SU-DHL-6 (cell line): ENCODE results near the gene SNX25.

Experiments
- H2AFZ ChIP-seq: fragments of 200-600 bp; sonication (generic); 2 replicates; pipeline ENCODE4 v1.6.1; 2014; ENCODE audit warnings: low read depth, mild to moderate bottlenecking, moderate library complexity, mixed read lengths, antibody characterized with exemption, low read length; ENCODE audit not compliant: severe bottlenecking
- H3F3A ChIP-seq: fragments of 200-600 bp; shearing (Covaris generic); 2 replicates; pipeline ENCODE4 v1.6.0; 2016; ENCODE audit warnings: antibody characterized with exemption, mild to moderate bottlenecking; ENCODE audit not compliant: insufficient read depth
- H3K27ac ChIP-seq: fragments of 200-600 bp; sonication (generic); 2 replicates; pipeline ENCODE4 v1.5.1; 2016; ENCODE audit warnings: low read depth, mild to moderate bottlenecking, low read length, moderate library complexity, mixed read lengths
- H3K27me3 ChIP-seq: fragments of 200-600 bp; sonication (generic), shearing (Covaris generic); 2 replicates; pipeline ENCODE4 v1.6.0; 2014; ENCODE audit warnings: mild to moderate bottlenecking, low read length
- H3K36me3 ChIP-seq: fragments of 200-600 bp; sonication (generic); 2 replicates; pipeline ENCODE4 v1.6.1; 2014; ENCODE audit warnings: mild to moderate bottlenecking, low read length, mixed read lengths
- H3K4me2 ChIP-seq: fragments of 300-600, 200-600 bp; shearing (Covaris generic), sonication (generic); 2 replicates; pipeline ENCODE4 v1.6.0; 2014; ENCODE audit warnings: low read length, low read depth, mild to moderate bottlenecking; ENCODE audit not compliant: poor library complexity, severe bottlenecking
- H3K4me3 ChIP-seq: fragments of 200-600 bp; sonication (generic); 2 replicates; pipeline ENCODE4 v1.5.1; 2014; ENCODE audit warnings: antibody characterized with exemption, low read length, mild to moderate bottlenecking, mixed read lengths; ENCODE audit not compliant: insufficient read depth, poor library complexity, severe bottlenecking
- H3K79me2 ChIP-seq: fragments of 200-600 bp; sonication (generic); 2 replicates; pipeline ENCODE4 v1.6.1; 2014; ENCODE audit warnings: mild to moderate bottlenecking, low read length, moderate library complexity; ENCODE audit not compliant: insufficient read depth
- H3K9ac ChIP-seq: fragments of 200-600 bp; sonication (generic); 2 replicates; pipeline ENCODE4 v1.7.0; 2014; ENCODE audit warnings: mild to moderate bottlenecking, low read length
- H3K9me2 ChIP-seq: fragments of 200-600 bp; sonication (generic); replicated peaks from 2 replicates; pipeline ENCODE4 v1.6.1; 2014; ENCODE audit warnings: low read length; ENCODE audit not compliant: insufficient read depth
- H3K9me3 ChIP-seq: fragments of 200-600 bp; sonication (generic); 2 replicates; pipeline ENCODE4 v1.6.1; 2014; ENCODE audit warnings: low read length, mixed read lengths; ENCODE audit not compliant: insufficient read depth
- H4K20me1 ChIP-seq: fragments of 200-600 bp; sonication (generic); 2 replicates; pipeline ENCODE4 v1.6.1; 2014; ENCODE audit warnings: low read depth, mild to moderate bottlenecking, antibody characterized with exemption, low read length, moderate library complexity, mixed read lengths
- CTCF ChIP-seq: fragments of 200-600 bp; sonication (generic); IDR thresholded peaks from one replicate; pipeline ENCODE4 v1.5.1; 2017; ENCODE audit warnings: antibody characterized with exemption, mild to moderate bottlenecking, low read length, moderate library complexity; ENCODE audit not compliant: insufficient read depth, poor library complexity, severe bottlenecking
- EZH2phosphoT487 ChIP-seq: fragments of 200-600 bp; sonication (generic), shearing (Covaris generic); conservative IDR thresholded peaks from 2 replicates; pipeline ENCODE4 v1.6.1; 2018; ENCODE audit warnings: mild to moderate bottlenecking, antibody characterized with exemption, low read length, moderate library complexity, mixed read lengths

SNX25 gene

GRCh38 chr4:185213877-185214276 lies 4.5 kb downstream of the SNX25 start:
- no peaks in the 10 kb centered on the region for H3K36me3 ChIP-seq
- H4K20me1 ChIP-seq = no peaks in the 10 kb centered on the region
- H3K9me3 ChIP-seq = no peaks in the 10 kb centered on the region
- no peaks in the 10 kb centered on the region for H3K27me3 ChIP-seq
- H3F3A ChIP-seq = peaks cover 26% of the 10 kb centered on the region
- H2AFZ ChIP-seq = no peak overlapping the region
- peak overlapping the region; percentile 82 for H3K4me2 ChIP-seq
- TF ChIP-seq EZH2phosphoT487 (no peak), CTCF (no peak)
- peak overlapping the region; percentile 80 for H3K27ac ChIP-seq
- no peaks in the 10 kb centered on the region for H3K9me2 ChIP-seq
- H3K9ac ChIP-seq = peak overlapping the region; percentile 24
- peak overlapping the region; percentile 30 for H3K4me3 ChIP-seq
- H3K79me2 ChIP-seq = peaks cover 78% of the 10 kb centered on the region

- no peaks in the 10 kb centered on the region for H3K9me2 ChIP-seq
- no peak overlapping the region for H2AFZ ChIP-seq
- H3K36me3 ChIP-seq = no peaks in the 10 kb centered on the region
- peaks cover 26% of the 10 kb centered on the region for H3F3A ChIP-seq
- H3K27ac ChIP-seq = no peak overlapping the region
- no peaks in the 10 kb centered on the region for H4K20me1 ChIP-seq
- H3K79me2 ChIP-seq = peaks cover 91% of the 10 kb centered on the region
- H3K9me3 ChIP-seq = no peaks in the 10 kb centered on the region
- H3K9ac ChIP-seq = no peak overlapping the region
- TF ChIP-seq CTCF (no peak), EZH2phosphoT487 (no peak)
- no peaks in the 10 kb centered on the region for H3K27me3 ChIP-seq
- H3K4me3 ChIP-seq = no peak overlapping the region
- H3K4me2 ChIP-seq = no peak overlapping the region
These were observed 5.9 kb downstream of the SNX25 start for GRCh38 chr4:185215261-185215660.

GRCh38 chr4:185217408-185217975 lies 8.1 kb downstream of the SNX25 start:
- no peaks in the 10 kb centered on the region for H3K27me3 ChIP-seq
- H2AFZ ChIP-seq = no peak overlapping the region
- peak overlapping the region; percentile 11; the same call in 1 of the 2 replicates for H3K27ac ChIP-seq
- H3K79me2 ChIP-seq = peaks cover 91% of the 10 kb centered on the region
- TF ChIP-seq CTCF = no peak
- TF ChIP-seq EZH2phosphoT487 = no peak
- H3F3A ChIP-seq = peaks cover 20% of the 10 kb centered on the region
- no peak overlapping the region for H3K4me3 ChIP-seq
- H3K9me3 ChIP-seq = no peaks in the 10 kb centered on the region
- no peaks in the 10 kb centered on the region for H4K20me1 ChIP-seq
- no peaks in the 10 kb centered on the region for H3K36me3 ChIP-seq
- no peaks in the 10 kb centered on the region for H3K9me2 ChIP-seq
- peak overlapping the region; percentile 33 for H3K4me2 ChIP-seq
- no peak overlapping the region for H3K9ac ChIP-seq
